Testis (tissue), 2 donors: Measurements from ENCODE around the gene ADRA2C.
A peak's percentile ranks its signal among the peaks of the same experiment; 100 is the strongest.

Experiments
- CTCF ChIP-seq, 3 experiments: fragments of 450-650 bp in 2 of 3; fragments of 200-600 bp in 1 of 3; sonication (generic) in 1 of 3; IDR thresholded peaks; one replicate each; pipeline ENCODE4 v1.5.1; 2016 to 2019; ENCODE audit warnings: antibody characterized with exemption in 3 of 3, mild to moderate bottlenecking in 2 of 3, moderate library complexity in 1 of 3
- POLR2A ChIP-seq: fragments of 450-650 bp; IDR thresholded peaks from one replicate; pipeline ENCODE4 v1.6.1; 2017; ENCODE audit warnings: antibody characterized with exemption, mild to moderate bottlenecking, moderate library complexity

- TF ChIP-seq CTCF (IDR thresholded peaks at IDR 0.05) (peak in 1 of 3 experiments; percentile 34), POLR2A (no peak)
These were observed 18.6 kb upstream of the ADRA2C start for GRCh38 chr4:3747581-3747904.
